CD4-positive, alpha-beta T cell (primary cell): ENCODE measurements around the gene PRUNE1. TPM values are rescaled to one million over a fixed set of nuclear protein-coding genes. Genes with fewer than 3 reads are reported as not detected.

Experiments used
- ATAC-seq: fragments of 200-7000 bp; cut with Tn5 transposase; one replicate; pipeline ENCODE4 v1.10.0; 2022; ENCODE audit warnings: mild to moderate bottlenecking; ENCODE audit not compliant: poor library complexity
- CTCF ChIA-PET: fragments of 350-600 bp; sonication (Branson Sonifier 250); formaldehyde crosslinking; loops from one replicate; lab custom pipeline; 2021; ENCODE audit warnings: antibody characterized with exemption, inconsistent platforms; lab: Charles Lee
- POLR2A ChIA-PET: fragments of 350-600 bp; sonication (Branson Sonifier 250); formaldehyde crosslinking; loops from one replicate; lab custom pipeline; 2021; ENCODE audit warnings: antibody characterized with exemption, inconsistent platforms; lab: Charles Lee
- DNase-seq, 14 experiments: peaks; one replicate each; pipeline ENCODE4 v3.0.0-alpha.2; 2013 to 2020; ENCODE audit warnings: mixed read lengths in 2 of 14
- H3K27ac ChIP-seq, 2 donors: one replicate each; pipeline versions ENCODE4 v1.5.1 to v1.7.0; 2013; ENCODE audit warnings: low read length in 2 of 2, low read depth in 1 of 2, mild to moderate bottlenecking in 1 of 2
- H3K27me3 ChIP-seq, 2 experiments: 1 replicate in 1 of 2; 2 replicates in 1 of 2; pipeline versions ENCODE4 v1.6.1 to v1.7.0; 2013; ENCODE audit warnings: low read length in 2 of 2, control low read depth in 1 of 2, mild to moderate bottlenecking in 1 of 2, moderate library complexity in 1 of 2; ENCODE audit not compliant: insufficient read depth in 2 of 2, control insufficient read depth in 1 of 2
- H3K36me3 ChIP-seq: one replicate; pipeline ENCODE4 v1.6.1; 2013; ENCODE audit warnings: low read length, control low read depth; ENCODE audit not compliant: insufficient read depth
- H3K4me1 ChIP-seq: one replicate; pipeline ENCODE4 v1.6.1; 2013; ENCODE audit warnings: low read length, control low read depth; ENCODE audit not compliant: insufficient read depth
- H3K4me3 ChIP-seq: one replicate; pipeline ENCODE4 v1.5.1; 2013; ENCODE audit warnings: mild to moderate bottlenecking, low read length, moderate library complexity
- H3K9me3 ChIP-seq, 2 experiments: 1 replicate in 1 of 2; 2 replicates in 1 of 2; pipeline versions ENCODE4 v1.6.1 to v1.7.0; 2013; ENCODE audit warnings: low read length in 2 of 2, mild to moderate bottlenecking in 2 of 2, control low read depth in 1 of 2, moderate library complexity in 1 of 2; ENCODE audit not compliant: control insufficient read depth in 1 of 2, insufficient read depth in 1 of 2
- H3K27ac Mint-ChIP-seq: one replicate; pipeline ENCODE4 v1.8.0; 2020; ENCODE audit warnings: mixed read lengths
- H3K27me3 Mint-ChIP-seq: one replicate; pipeline ENCODE4 v1.8.0; 2021; ENCODE audit warnings: mixed read lengths
- H3K36me3 Mint-ChIP-seq: one replicate; pipeline ENCODE4 v1.8.0; 2021; ENCODE audit warnings: low read depth, mixed read lengths
- H3K4me1 Mint-ChIP-seq: one replicate; pipeline ENCODE4 v1.8.0; 2021; ENCODE audit warnings: low read depth, mixed read lengths
- H3K4me3 Mint-ChIP-seq: one replicate; pipeline ENCODE4 v1.8.0; 2020; ENCODE audit warnings: mild to moderate bottlenecking, mixed read lengths
- H3K9me3 Mint-ChIP-seq: one replicate; pipeline ENCODE4 v1.8.0; 2020; ENCODE audit warnings: mixed read lengths
- intact Hi-C, 2 experiments: fragments of 100-400 bp; cut with DNase I in 1 of 2; cut with micrococcal nuclease in 1 of 2; formaldehyde crosslinking; loops; one replicate each; pipeline versions ENCODE4 v1.15.1 to v1.9.0; 2023 to 2025; cut with DNase I, micrococcal nuclease
- total RNA-seq, 174 experiments: library from RNA in 2 of 174; stranded (reverse) in 2 of 174; gene quantifications; one replicate each; pipeline ENCODE4 v1.2.3 and lab custom pipeline; 2021 to 2026
- TF ChIP-seq, protein P1 (sequence below): fragments of 200-600 bp; IDR thresholded peaks from one replicate; pipeline ENCODE4 v1.8.0; 2022; ENCODE audit warnings: antibody characterized with exemption, mild to moderate bottlenecking

Gene PRUNE1
- total RNA-seq, 2 experiments from 2014 or later: 10.9 to 12.1 TPM

DNA sequence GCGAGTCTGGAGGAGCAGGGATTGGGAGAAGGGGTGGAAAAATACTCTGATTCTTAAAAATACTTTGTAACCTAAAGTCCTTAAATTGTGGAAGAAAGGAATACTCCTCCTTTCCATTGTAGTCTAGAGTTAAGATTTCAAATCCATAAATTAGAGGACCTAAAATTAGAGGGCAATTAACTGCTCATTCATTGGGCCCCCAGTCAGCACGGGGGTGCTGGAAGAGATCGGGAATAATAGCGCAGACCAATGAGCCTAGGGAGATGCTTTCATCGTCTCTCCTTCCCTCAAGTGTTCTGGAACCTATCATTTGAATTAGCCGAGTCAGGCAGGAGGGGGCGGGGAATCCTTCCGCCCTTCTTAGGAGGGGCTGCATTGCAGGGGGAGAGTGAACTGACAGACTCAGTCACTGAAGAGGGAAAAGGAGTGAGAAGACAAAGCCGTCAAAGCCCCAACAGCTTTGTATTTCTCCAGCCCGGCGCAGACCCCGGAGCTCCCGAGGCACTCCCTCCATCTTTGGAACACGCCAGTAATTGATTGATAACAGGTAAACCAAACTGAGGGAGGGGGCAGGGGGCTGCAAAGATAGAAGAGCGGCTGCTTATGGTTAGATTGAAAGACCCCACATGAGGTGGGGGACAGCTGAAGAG lies 51.9 kb downstream of the PRUNE1 start, which contains the start of gene MLLT11:
Gene MLLT11 (plus strand): TSS at position 391 of the 650 bp plus-strand sequence. CDS start 6,828 bp downstream, outside the sequence.
- H3K4me3 ChIP-seq: peak within 1 kb of the TSS; percentile 64
- POLR2A ChIA-PET: interaction anchor here (0.9 to 7.7 kb wide), 9 partner anchors 8 to 339 kb away, joined by 3 to 144 read pairs (median 12); partner anchors contain the start of genes C1orf56, CERS2, GABPB2 and MINDY1
- ATAC-seq (no peak), DNase-seq (peak in 5 of 14 experiments; percentile 9 to 43 (median 35))
- no peaks in the 10 kb centered on the region for H3K9me3 ChIP-seq
- Mint-ChIP-seq H3K27me3 (no peaks in the 10 kb centered on the region), H3K4me3 (peak within 1 kb of the TSS; percentile 97), H3K36me3 (peaks cover 45% of the 10 kb centered on the region), H3K4me1 (peaks cover 47% of the 10 kb centered on the region), H3K27ac (peak within 1 kb of the TSS; percentile 90), H3K9me3 (no peaks in the 10 kb centered on the region)
- peak within 1 kb of the TSS; percentile 88 to 93 for H3K27ac ChIP-seq
- H3K4me1 ChIP-seq: peaks cover 34% of the 10 kb centered on the region
- peaks cover 22% of the 10 kb centered on the region for H3K36me3 ChIP-seq
- H3K27me3 ChIP-seq: no peaks in the 10 kb centered on the region
- intact Hi-C loops: no loop called here
- TF ChIP-seq, protein P1, sequence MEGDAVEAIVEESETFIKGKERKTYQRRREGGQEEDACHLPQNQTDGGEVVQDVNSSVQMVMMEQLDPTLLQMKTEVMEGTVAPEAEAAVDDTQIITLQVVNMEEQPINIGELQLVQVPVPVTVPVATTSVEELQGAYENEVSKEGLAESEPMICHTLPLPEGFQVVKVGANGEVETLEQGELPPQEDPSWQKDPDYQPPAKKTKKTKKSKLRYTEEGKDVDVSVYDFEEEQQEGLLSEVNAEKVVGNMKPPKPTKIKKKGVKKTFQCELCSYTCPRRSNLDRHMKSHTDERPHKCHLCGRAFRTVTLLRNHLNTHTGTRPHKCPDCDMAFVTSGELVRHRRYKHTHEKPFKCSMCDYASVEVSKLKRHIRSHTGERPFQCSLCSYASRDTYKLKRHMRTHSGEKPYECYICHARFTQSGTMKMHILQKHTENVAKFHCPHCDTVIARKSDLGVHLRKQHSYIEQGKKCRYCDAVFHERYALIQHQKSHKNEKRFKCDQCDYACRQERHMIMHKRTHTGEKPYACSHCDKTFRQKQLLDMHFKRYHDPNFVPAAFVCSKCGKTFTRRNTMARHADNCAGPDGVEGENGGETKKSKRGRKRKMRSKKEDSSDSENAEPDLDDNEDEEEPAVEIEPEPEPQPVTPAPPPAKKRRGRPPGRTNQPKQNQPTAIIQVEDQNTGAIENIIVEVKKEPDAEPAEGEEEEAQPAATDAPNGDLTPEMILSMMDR: no peak
- CTCF ChIA-PET: interaction anchor here (0.6 to 5.8 kb wide), 11 partner anchors 8 to 55 kb away, joined by 3 to 69 read pairs (median 7); partner anchors contain the start of genes C1orf56 and GABPB2

DNA sequence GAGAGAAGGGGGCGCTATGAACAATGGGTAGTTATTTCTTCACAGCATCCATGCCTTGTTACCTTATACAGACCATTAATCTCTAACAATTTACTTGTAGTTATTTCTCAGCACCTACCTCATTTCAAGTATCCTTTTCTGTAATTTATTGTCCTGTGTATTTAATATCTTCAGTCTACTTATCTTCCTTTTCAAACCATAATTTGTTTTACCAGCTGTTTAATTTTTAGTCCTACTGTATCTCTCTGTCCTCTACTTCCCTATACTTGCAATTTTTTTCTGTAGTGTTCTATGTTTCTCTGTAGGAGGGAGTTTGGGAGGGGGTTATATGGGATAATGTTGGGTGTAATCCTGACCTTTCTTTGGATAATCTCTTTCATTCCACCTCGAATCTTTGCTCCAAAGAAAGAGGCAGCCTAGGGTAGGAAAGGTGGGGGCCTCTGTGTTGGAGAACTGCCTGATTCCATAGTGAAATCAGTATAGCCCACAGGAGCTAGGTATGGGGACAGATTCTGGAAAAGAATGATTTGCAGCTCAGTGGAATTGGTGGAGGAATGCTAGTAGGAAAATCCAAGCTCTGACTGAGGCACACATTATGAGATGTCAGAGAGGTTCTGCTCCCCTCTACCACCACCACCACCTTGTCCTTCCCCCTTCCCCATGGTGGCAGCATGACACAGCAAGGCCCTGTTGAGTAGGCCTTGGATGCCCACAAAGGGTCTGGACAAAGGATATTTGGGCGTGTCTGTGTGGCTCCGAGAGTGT lies 52.6 kb downstream of the PRUNE1 start:
- TF ChIP-seq, protein P1: no peak
- no peaks in the 10 kb centered on the region for H3K9me3 ChIP-seq
- peak overlapping the region; percentile 64 for H3K4me3 ChIP-seq
- no peak for ATAC-seq
- intact Hi-C loops: no loop called here
- peaks cover 27% of the 10 kb centered on the region for H3K4me1 ChIP-seq
- no peaks in the 10 kb centered on the region for H3K27me3 Mint-ChIP-seq
- H3K4me3 Mint-ChIP-seq: peak overlapping the region; percentile 97
- CTCF ChIA-PET: interaction anchor here (0.6 to 5.8 kb wide), 7 partner anchors 10 to 42 kb away, joined by 4 to 69 read pairs (median 7); partner anchors contain the start of genes C1orf56 and GABPB2
- POLR2A ChIA-PET: interaction anchor here (1.9 to 7.7 kb wide), 4 partner anchors 10 to 97 kb away, joined by 12 to 144 read pairs (median 56); partner anchors contain the start of genes C1orf56, GABPB2, MINDY1 and TNFAIP8L2
- no peaks in the 10 kb centered on the region for H3K9me3 Mint-ChIP-seq
- peaks cover 38% of the 10 kb centered on the region for H3K36me3 Mint-ChIP-seq
- H3K4me1 Mint-ChIP-seq: peaks cover 40% of the 10 kb centered on the region
- no peak for DNase-seq
- peaks cover 15% of the 10 kb centered on the region for H3K36me3 ChIP-seq
- H3K27ac ChIP-seq: no peak overlapping the region
- peak overlapping the region; percentile 90 for H3K27ac Mint-ChIP-seq
- no peaks in the 10 kb centered on the region for H3K27me3 ChIP-seq

DNA sequence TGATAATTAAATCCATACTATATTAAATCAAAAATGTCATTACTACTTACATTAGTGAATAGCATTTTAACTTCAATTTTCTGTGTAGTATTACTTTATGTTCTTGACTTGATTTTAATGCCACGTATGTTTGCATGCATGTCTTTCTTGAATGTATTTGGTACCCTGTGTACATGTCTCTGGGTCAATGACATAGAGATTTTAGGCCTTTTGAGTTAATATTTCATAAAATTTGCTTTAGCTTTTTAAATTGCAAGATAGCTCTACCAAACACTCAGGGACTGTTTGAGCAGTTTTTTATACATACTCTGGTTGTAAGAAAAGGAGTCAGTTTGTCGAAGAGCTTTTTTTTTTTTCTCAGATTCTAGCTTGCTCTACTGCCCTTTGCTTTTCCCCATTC lies 53.5 kb downstream of the PRUNE1 start:
- ChIA-PET POLR2A (interaction anchor here (1.1 to 7.7 kb wide), 3 partner anchors 9 to 95 kb away, joined by 3 to 144 read pairs (median 78); partner anchors contain the start of genes C1orf56 and GABPB2), CTCF (interaction anchor here (0.7 to 5.8 kb wide), 4 partner anchors 10 to 38 kb away, joined by 4 to 69 read pairs (median 8); partner anchors contain the start of gene GABPB2)
- Mint-ChIP-seq H3K9me3 (no peaks in the 10 kb centered on the region), H3K27me3 (no peaks in the 10 kb centered on the region), H3K4me1 (peaks cover 32% of the 10 kb centered on the region), H3K4me3 (peak overlapping the region; percentile 97), H3K36me3 (peaks cover 29% of the 10 kb centered on the region), H3K27ac (peak overlapping the region; percentile 90)
- no peak for DNase-seq
- peaks cover 20% of the 10 kb centered on the region for H3K4me1 ChIP-seq
- no peak overlapping the region for H3K4me3 ChIP-seq
- H3K36me3 ChIP-seq: peaks cover 7% of the 10 kb centered on the region
- no peak overlapping the region for H3K27ac ChIP-seq
- ATAC-seq: no peak
- TF ChIP-seq, protein P1: no peak
- intact Hi-C loops: no loop called here
- H3K9me3 ChIP-seq: no peaks in the 10 kb centered on the region
- no peaks in the 10 kb centered on the region for H3K27me3 ChIP-seq
